Fibroblast of lung (primary cell): Measurements from ENCODE around the gene TRIM62.

Source experiments
- CTCF ChIP-seq, 2 donors: IDR thresholded peaks in 1 of 2; conservative IDR thresholded peaks in 1 of 2; 1 replicate in 1 of 2; 2 replicates in 1 of 2; pipeline ENCODE4 v1.5.1; 2011 to 2012; ENCODE audit warnings: low read length in 2 of 2, control low read depth in 1 of 2, inconsistent platforms in 1 of 2, low read depth in 1 of 2, mild to moderate bottlenecking in 1 of 2
- EZH2 ChIP-seq: IDR thresholded peaks from 2 replicates; pipeline ENCODE4 v1.5.1; 2012; ENCODE audit warnings: low read length, control low read depth, mild to moderate bottlenecking; ENCODE audit errors: missing control alignments

DNA sequence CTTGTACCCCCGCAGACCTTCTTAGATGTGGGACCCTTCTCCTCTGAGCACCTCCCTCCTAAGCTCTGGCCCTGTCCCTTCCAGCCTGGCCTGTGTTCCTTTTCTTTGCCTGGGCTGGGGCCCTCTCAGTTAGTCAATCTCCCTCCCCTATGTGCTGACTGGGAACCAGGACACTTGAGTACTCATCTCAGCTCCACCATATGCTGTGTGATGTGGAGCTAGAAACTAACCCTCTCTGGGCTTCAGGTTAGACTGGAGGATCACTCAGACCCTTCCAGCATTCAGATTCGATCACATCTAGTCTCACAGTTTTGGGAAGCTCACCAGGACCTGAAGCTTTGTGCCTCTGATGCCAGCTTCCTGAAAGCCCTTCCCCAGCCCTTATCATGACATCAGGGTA lies 40.6 kb downstream of the TRIM62 start:
- TF ChIP-seq CTCF (conservative IDR thresholded peaks at IDR 0.05 in 1 of 2, IDR thresholded peaks at IDR 0.05 in 1 of 2; ENCODE audit: low read depth in 1 of 2, low read length in 2 of 2) (no peak), EZH2 (no peak)
